HFF-Myc (cell line): Measurements from ENCODE around the gene SLC35D1.

ENCODE experiments used
- DNase-seq: peaks from one replicate; pipeline ENCODE4 v3.0.0-alpha.2; 2011; ENCODE audit warnings: low read depth; ENCODE audit errors: extremely low read depth
- H3K4me3 ChIP-seq: replicated peaks from 2 replicates; pipeline ENCODE4 v1.5.1; 2011; ENCODE audit warnings: low read depth, mild to moderate bottlenecking, control low read depth, low read length
- TF ChIP-seq, protein P1 (sequence below): IDR thresholded peaks from 2 replicates; pipeline ENCODE4 v1.5.1; 2012; ENCODE audit warnings: mild to moderate bottlenecking, low read depth, low read length, control low read depth; ENCODE audit errors: missing control alignments

SLC35D1 gene

DNA sequence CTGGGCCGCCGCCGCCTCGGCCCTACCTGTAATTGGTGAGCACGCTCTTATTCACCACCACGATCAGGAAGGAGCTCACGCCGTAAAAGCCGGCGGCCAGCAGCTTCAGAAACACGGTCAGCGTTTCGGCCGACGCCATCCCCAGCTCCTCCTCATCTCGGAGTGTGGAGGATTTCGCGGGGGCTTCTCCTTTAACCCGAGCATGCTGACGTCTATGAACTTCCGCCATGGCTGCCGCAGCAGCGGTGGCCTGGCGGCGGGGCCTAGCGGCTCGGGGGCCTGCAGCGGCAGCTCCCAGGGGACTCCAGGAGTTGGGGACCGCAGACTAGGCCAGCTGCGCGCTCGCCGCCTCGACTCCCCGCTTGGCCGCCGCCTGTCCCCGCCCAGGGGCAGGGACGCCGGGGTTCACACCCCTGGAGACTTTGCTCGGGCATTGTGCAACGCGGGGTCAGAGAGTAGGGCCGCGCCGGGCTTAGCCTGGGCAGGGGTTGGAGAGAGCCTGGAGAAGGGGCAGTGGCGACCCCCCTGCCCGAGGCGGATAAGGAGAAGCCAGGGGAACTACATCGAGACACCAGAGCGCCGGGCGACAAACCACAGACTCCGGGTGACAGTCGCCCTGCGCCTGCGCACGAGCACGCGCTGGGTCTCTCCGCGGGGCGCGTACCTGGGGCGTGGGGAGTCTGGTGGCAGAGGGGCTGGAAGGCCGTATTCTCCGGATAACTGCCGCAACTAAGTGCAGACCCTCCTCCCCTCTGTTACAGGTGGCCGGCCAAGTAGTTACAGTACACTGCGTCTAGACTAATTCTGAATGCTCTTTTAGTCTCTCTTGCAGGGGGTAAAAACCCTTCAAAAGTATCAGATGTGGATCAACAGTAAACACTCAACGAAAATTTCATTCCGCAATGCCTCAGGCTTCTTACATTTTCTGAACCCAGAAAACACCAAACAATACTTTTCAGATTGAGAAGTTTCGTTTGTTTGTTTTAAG, at the start of gene SLC35D1:
TSS of gene SLC35D1 (minus strand) at position 364 of the 988 bp plus-strand sequence. CDS start at position 229, 135 bp downstream.
- TF ChIP-seq, protein P1, sequence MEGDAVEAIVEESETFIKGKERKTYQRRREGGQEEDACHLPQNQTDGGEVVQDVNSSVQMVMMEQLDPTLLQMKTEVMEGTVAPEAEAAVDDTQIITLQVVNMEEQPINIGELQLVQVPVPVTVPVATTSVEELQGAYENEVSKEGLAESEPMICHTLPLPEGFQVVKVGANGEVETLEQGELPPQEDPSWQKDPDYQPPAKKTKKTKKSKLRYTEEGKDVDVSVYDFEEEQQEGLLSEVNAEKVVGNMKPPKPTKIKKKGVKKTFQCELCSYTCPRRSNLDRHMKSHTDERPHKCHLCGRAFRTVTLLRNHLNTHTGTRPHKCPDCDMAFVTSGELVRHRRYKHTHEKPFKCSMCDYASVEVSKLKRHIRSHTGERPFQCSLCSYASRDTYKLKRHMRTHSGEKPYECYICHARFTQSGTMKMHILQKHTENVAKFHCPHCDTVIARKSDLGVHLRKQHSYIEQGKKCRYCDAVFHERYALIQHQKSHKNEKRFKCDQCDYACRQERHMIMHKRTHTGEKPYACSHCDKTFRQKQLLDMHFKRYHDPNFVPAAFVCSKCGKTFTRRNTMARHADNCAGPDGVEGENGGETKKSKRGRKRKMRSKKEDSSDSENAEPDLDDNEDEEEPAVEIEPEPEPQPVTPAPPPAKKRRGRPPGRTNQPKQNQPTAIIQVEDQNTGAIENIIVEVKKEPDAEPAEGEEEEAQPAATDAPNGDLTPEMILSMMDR: no peak
- peak within 1 kb of the TSS; percentile 68 for H3K4me3 ChIP-seq
- no peak for DNase-seq

DNA sequence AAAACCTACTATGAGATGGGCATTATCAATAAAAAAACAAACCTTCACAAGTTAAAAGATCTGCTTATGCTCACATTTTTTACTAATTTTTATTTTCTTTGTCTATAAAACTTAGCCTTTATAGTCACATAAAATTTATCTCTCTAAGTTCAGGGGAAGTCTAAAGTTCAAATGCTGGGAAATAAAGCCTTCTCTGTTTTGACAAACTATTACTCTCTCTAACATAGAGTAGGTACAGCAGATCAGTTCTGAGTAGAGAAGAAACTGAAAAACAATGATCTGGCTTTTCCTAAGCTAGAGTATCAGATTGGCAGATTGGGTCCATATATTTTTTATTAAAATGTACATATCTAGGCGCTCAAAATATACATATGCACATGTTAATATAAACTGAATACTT, 49.6 kb upstream of the SLC35D1 start:
- TF ChIP-seq, protein P1: no peak
- no peak overlapping the region for H3K4me3 ChIP-seq
- no peak for DNase-seq

GRCh38 chr1:67100833-67101232, 46.9 kb upstream of the SLC35D1 start:
- TF ChIP-seq, protein P1: no peak
- no peak for DNase-seq
- H3K4me3 ChIP-seq: no peak overlapping the region

DNA sequence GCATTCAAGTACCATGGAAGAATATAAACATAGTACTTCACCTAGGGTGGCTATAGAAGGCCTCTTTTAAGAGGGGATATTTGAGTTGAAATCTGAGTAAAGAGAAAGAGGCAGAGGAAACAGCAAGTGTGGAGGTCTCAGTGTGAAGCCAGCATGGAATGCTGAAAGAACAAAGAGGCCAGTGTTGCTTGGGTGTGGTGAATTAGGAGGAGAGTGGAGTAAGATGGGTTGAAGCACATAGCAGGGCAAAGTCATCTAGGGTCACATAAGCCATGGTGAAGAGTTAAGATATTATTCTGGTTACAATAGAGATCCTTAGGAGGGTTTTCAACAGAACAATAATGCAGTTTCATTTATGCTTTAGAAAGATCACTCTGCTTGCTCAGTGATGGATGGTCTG, 43.4 kb upstream of the SLC35D1 start:
- H3K4me3 ChIP-seq: no peak overlapping the region
- no peak for DNase-seq
- TF ChIP-seq, protein P1: no peak

DNA sequence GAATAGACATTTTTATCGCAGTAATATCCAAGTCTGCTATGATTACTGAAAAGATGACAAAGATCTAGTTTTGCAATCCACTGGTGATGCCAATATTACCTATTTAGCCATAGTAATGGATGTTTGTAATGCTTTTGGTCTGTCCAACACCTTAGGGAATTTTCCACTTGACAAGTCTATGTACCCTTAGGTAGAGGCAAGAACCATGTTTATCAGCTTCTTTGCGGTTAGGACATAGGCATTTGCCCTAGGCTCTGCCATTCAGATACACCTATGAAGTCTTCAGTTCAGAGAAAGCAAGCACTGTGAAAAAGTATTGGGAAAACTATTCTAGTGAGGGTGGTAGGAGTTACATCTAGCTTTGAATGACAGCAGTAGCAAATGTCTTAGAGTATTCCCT, 40.2 kb upstream of the SLC35D1 start:
- TF ChIP-seq, protein P1: no peak
- H3K4me3 ChIP-seq: no peak overlapping the region
- no peak for DNase-seq

DNA sequence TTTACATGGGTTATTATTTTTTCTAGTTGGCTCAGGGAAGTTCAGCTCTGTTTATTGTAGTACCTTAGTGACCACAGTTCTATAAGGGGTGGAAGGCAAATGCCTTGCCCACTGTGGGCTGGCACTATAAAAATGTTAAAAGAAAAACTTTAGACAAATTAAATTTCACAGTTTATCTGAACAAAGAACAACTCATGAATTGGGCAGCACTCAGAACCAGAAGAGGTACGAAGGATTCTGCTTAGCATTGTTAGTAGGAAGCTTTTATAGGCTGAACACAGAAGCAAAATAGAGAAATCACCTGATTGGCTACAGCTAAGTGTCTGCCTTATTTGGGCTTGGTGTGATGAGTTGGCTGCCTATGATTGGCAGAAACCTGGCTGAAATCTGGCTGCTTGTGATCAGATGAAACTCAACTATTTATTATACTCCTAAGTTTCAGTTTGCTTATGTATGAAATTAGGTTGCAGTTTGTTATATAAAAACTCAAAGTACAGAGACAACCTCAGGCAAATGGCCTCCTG, 35.8 kb upstream of the SLC35D1 start:
- no peak overlapping the region for H3K4me3 ChIP-seq
- TF ChIP-seq, protein P1: no peak
- DNase-seq: no peak
